Liver (tissue), 9 donors: ENCODE data around the gene YBX2. TPM values are rescaled to one million over a fixed set of nuclear protein-coding genes. Genes with fewer than 3 reads are reported as not detected.
A peak's percentile ranks its signal among the peaks of the same experiment; 100 is the strongest.

Experiments
- DNase-seq: peaks from one replicate; pipeline ENCODE4 v3.0.0-alpha.2; 2017; ENCODE audit warnings: low spot score
- H3K27ac ChIP-seq, 2 donors: one replicate each; pipeline ENCODE4 v1.7.0; 2013; ENCODE audit warnings: inconsistent platforms in 2 of 2, low read length in 2 of 2, control low read depth in 1 of 2, low read depth in 1 of 2, mild to moderate bottlenecking in 1 of 2
- H3K27me3 ChIP-seq, 4 donors: one replicate each; pipeline versions ENCODE4 v1.6.1 to v1.7.0; 2013; ENCODE audit warnings: low read length in 3 of 4, inconsistent platforms in 1 of 4, mild to moderate bottlenecking in 1 of 4, moderate library complexity in 1 of 4; ENCODE audit not compliant: control insufficient read depth in 4 of 4, insufficient read depth in 4 of 4
- H3K36me3 ChIP-seq, 4 donors: one replicate each; pipeline versions ENCODE4 v1.6.1 to v1.7.0; 2013; ENCODE audit warnings: low read length in 3 of 4, mild to moderate bottlenecking in 3 of 4, low read depth in 1 of 4, moderate library complexity in 1 of 4; ENCODE audit not compliant: control insufficient read depth in 4 of 4, insufficient read depth in 3 of 4
- H3K4me1 ChIP-seq, 4 donors: one replicate each; pipeline versions ENCODE4 v1.6.1 to v1.7.0; 2013; ENCODE audit warnings: low read length in 3 of 4, mild to moderate bottlenecking in 3 of 4, moderate library complexity in 1 of 4; ENCODE audit not compliant: control insufficient read depth in 4 of 4, insufficient read depth in 4 of 4
- H3K4me3 ChIP-seq, 3 donors: one replicate each; pipeline versions ENCODE4 v1.6.1 to v1.7.0; 2013; ENCODE audit warnings: low read length in 3 of 3, control low read depth in 1 of 3, low read depth in 1 of 3, mild to moderate bottlenecking in 1 of 3
- H3K9ac ChIP-seq, 2 donors: one replicate each; pipeline ENCODE4 v1.7.0; 2013; ENCODE audit warnings: low read length in 2 of 2, mild to moderate bottlenecking in 2 of 2, moderate library complexity in 2 of 2, control low read depth in 1 of 2, low read depth in 1 of 2
- H3K9me3 ChIP-seq, 4 donors: one replicate each; pipeline versions ENCODE4 v1.6.1 to v1.7.0; 2013; ENCODE audit warnings: low read length in 3 of 4; ENCODE audit not compliant: control insufficient read depth in 4 of 4
- ATF3 ChIP-seq: IDR thresholded peaks from 2 replicates; pipeline ENCODE4 v1.6.1; 2016; ENCODE audit warnings: antibody characterized with exemption
- CTCF ChIP-seq: fragments of 150-350 bp; IDR thresholded peaks from 2 replicates; pipeline ENCODE4 v1.5.1; 2017; ENCODE audit warnings: improper control_type of control experiment, low read depth, low read length; ENCODE audit not compliant: missing input control
- EGR1 ChIP-seq, 2 donors: IDR thresholded peaks; 2 replicates each; pipeline ENCODE4 v1.6.1; 2016 to 2018; ENCODE audit warnings: antibody characterized with exemption in 2 of 2, low read depth in 2 of 2
- FOXA2 ChIP-seq: IDR thresholded peaks from 2 replicates; pipeline ENCODE4 v1.6.1; 2016; ENCODE audit warnings: antibody characterized with exemption
- HNF4A ChIP-seq, 2 donors: conservative IDR thresholded peaks; 2 replicates each; pipeline ENCODE4 v1.6.1; 2016; ENCODE audit warnings: antibody characterized with exemption in 2 of 2, mild to moderate bottlenecking in 2 of 2
- HNF4G ChIP-seq: IDR thresholded peaks from 2 replicates; pipeline ENCODE4 v1.6.1; 2016; ENCODE audit warnings: antibody characterized with exemption
- JUND ChIP-seq, 2 donors: IDR thresholded peaks; 2 replicates each; pipeline ENCODE4 v1.6.1; 2016; ENCODE audit warnings: antibody characterized with exemption in 2 of 2
- MAX ChIP-seq: IDR thresholded peaks from 2 replicates; pipeline ENCODE4 v1.6.1; 2016; ENCODE audit warnings: antibody characterized with exemption
- NR2F2 ChIP-seq: IDR thresholded peaks from 2 replicates; pipeline ENCODE4 v1.6.1; 2016; ENCODE audit warnings: antibody characterized with exemption
- RAD21 ChIP-seq, 2 donors: IDR thresholded peaks; 2 replicates each; pipeline ENCODE4 v1.6.1; 2016; ENCODE audit warnings: antibody characterized with exemption in 2 of 2, mild to moderate bottlenecking in 2 of 2
- RXRA ChIP-seq, 2 donors: IDR thresholded peaks; 2 replicates each; pipeline ENCODE4 v1.6.1; 2017 to 2018; ENCODE audit warnings: antibody characterized with exemption in 2 of 2, mild to moderate bottlenecking in 1 of 2
- SP1 ChIP-seq: IDR thresholded peaks from 2 replicates; pipeline ENCODE4 v1.6.1; 2018; ENCODE audit warnings: antibody characterized with exemption, mild to moderate bottlenecking
- TAF1 ChIP-seq: conservative IDR thresholded peaks from 2 replicates; pipeline ENCODE4 v1.6.1; 2016; ENCODE audit warnings: antibody characterized with exemption, mild to moderate bottlenecking
- YY1 ChIP-seq: IDR thresholded peaks from 2 replicates; pipeline ENCODE4 v1.6.1; 2016; ENCODE audit warnings: antibody characterized with exemption, mild to moderate bottlenecking
- ZBTB33 ChIP-seq: IDR thresholded peaks from 2 replicates; pipeline ENCODE4 v1.6.1; 2016; ENCODE audit warnings: antibody characterized with exemption
- WGBS: extraction: QIAGEN DNeasy Blood & Tissue Kit; methylation state at CpG from one replicate; pipeline ENCODE4 v1.1.7; 2013; 5-methylcytosine and 5-hydroxymethylcytosine counted together
- polyA plus RNA-seq, 2 donors: library from polyadenylated mRNA; stranded (reverse) in 1 of 2; unstranded in 1 of 2; fragments of 200-250 nt in 1 of 2; fragments of >200 nt in 1 of 2; fragmentation: Nextera tagmentation in 1 of 2; extraction: Ambion mirVana in 1 of 2; gene quantifications; one replicate each; pipeline versions ENCODE4 v1.2.1 to v1.2.3, GENCODE V29; 2013 to 2015
- total RNA-seq, 2 donors: library from RNA; depleted of rRNA; stranded (reverse); fragments of >200 nt; gene quantifications; one replicate each; pipeline ENCODE4 v1.2.3, GENCODE V29; 2014
- donor health status: healthy.
- donor health status: healthy.
- donor health status: healthy.
- donor health status: healthy.
- donor health status: healthy.

YBX2 gene
- total and polyA plus RNA-seq, 4 donors: 0.33 to 0.75 (median 0.57) TPM

- TF ChIP-seq YY1 (no peak), EGR1 (IDR thresholded peaks at IDR 0.05; ENCODE audit: low read depth in 2 of 2) (no peak), NR2F2 (no peak), TAF1 (no peak), RXRA (IDR thresholded peaks at IDR 0.05) (no peak), MAX (no peak)
- Histone ChIP-seq H3K9me3 (no peaks in the 10 kb centered on the region), H3K27me3 (no peaks in the 10 kb centered on the region), H3K4me3 (no peak overlapping the region), H3K36me3 (no peaks in the 10 kb centered on the region), H3K27ac (no peak overlapping the region), H3K9ac (no peak overlapping the region), H3K4me1 (peaks cover 9 to 19% (median 13%) of the 10 kb centered on the region in 4 donors)
- DNase-seq: peak; percentile 81
- 75% methylated on average over 6 of the region's 6 CpGs for WGBS
These were observed 11.6 kb downstream of the YBX2 start for GRCh38 chr17:7282752-7283321.

- H3K27me3 ChIP-seq: no peaks in the 10 kb centered on the region
These were observed 12.3 kb downstream of the YBX2 start for GRCh38 chr17:7281953-7282751.

GRCh38 chr17:7281074-7281952 is 13.1 kb downstream of the YBX2 start, which contains the start of gene SLC2A4:
Gene SLC2A4 (plus strand): TSS chr17:7281718. CDS start chr17:7281935, 217 bp downstream.
- H3K9me3 ChIP-seq: no peaks in the 10 kb centered on the region
- H3K4me3 ChIP-seq: peak within 1 kb of the TSS; percentile 25 to 50 (median 44)
- peak; percentile 98 for DNase-seq
- no peaks in the 10 kb centered on the region for H3K36me3 ChIP-seq
- H3K27ac ChIP-seq: peak within 1 kb of the TSS; percentile 88 to 94
- H3K4me1 ChIP-seq: peaks cover 9 to 19% (median 13%) of the 10 kb centered on the region in 4 donors
- H3K27me3 ChIP-seq: no peaks in the 10 kb centered on the region
- WGBS: under 1% methylated on average over 71 of the region's 71 CpGs
- peak within 1 kb of the TSS; percentile 1 to 17 for H3K9ac ChIP-seq
- TF ChIP-seq NR2F2 (no peak), JUND (IDR thresholded peaks at IDR 0.05) (no peak), ATF3 (no peak), TAF1 (peak; percentile 18), EGR1 (IDR thresholded peaks at IDR 0.05; ENCODE audit: low read depth in 2 of 2) (peak; percentile 71 to 77), ZBTB33 (no peak), RAD21 (IDR thresholded peaks at IDR 0.05) (peak in 1 of 2 donors; percentile 31), CTCF (no peak), RXRA (IDR thresholded peaks at IDR 0.05) (peak; percentile 63 to 69), FOXA2 (no peak), MAX (peak; percentile 93), SP1 (peak; percentile 78), HNF4A (conservative IDR thresholded peaks at IDR 0.05) (peak in 1 of 2 donors; percentile 8), HNF4G (no peak)

More at GRCh38 chr17:7281953-7282751, 12.3 kb downstream of the YBX2 start:
- Histone ChIP-seq H3K4me3 (peak overlapping the region in 2 of 3 donors; percentile 25 to 44), H3K9me3 (no peaks in the 10 kb centered on the region), H3K36me3 (no peaks in the 10 kb centered on the region), H3K9ac (no peak overlapping the region), H3K4me1 (peaks cover 9 to 19% (median 13%) of the 10 kb centered on the region in 4 donors), H3K27ac (no peak overlapping the region)
- 20% methylated on average over 43 of the region's 43 CpGs for WGBS
- TF ChIP-seq NR2F2: peak; percentile 36
- no peak for TF ChIP-seq SP1
- no peak for TF ChIP-seq ATF3
- peak in 1 of 2 donors; percentile 25 for TF ChIP-seq RXRA (IDR thresholded peaks at IDR 0.05)
- DNase-seq: peak; percentile 71
